Femur (tissue), 1 donor: Measurements from ENCODE around the gene PTCD2.
"Not testable (repeated sequence)": the region's sequence is repeated elsewhere in the genome, so short reads cannot be mapped to it uniquely, and the experiment has no call there.

Source experiments
- DNase-seq: peaks from one replicate; pipeline ENCODE4 v3.0.0-alpha.2; 2017

Gene PTCD2

DNA sequence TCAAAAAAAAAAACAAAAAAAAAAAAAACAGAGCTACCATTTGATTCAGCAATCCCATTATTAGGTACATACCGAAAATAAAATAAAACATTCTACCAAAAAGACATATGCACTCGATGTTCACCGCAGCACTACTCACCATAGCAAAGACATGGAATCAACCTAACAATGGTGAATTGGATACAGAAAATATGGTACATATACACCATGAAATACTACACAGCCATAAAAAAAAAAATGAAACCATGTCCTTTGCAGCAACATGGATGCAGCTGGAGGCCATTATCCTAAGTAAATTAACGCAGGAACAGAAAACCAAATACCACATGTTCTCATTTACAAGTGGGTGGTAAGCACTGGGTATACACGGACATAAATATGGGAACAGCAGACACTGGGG lies 21.5 kb upstream of the PTCD2 start:
- no peak for DNase-seq

DNA sequence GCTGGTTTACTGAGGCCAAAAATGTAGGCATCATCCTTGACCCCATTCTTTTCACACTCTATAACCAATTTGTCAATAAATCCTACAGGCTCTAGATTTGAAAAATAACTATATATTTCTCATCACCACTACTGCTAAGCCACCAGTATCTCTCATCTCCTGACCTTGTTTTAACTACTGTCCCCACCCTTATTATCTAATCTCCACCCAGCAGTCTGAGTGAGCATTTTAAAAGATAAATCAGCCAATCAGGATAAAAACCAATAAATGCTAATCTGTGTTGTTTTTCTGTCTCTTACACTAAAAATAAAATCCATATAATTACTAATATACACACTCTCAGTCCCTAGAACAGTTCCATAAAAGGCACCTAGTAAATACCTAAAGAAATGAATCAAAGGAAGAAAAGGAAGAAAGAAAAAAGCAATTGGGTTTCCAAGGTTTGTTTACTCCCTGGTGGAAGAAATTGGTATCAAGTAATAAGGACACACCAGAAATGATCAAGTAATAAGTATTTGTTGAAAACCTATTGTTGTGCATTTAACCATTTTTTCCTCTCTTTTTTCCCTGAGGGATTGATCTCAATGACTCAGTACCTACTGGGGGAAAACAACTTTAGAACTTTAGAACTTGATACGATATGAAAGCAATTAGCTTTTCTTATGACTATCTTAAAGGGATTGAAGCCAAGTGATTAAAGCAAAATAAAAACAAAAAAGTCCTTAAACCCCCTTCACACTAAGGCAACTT lies 19.4 kb upstream of the PTCD2 start:
- DNase-seq, result no peak

- no peak for DNase-seq
These were observed 18.6 kb upstream of the PTCD2 start for GRCh38 chr5:72301557-72301956.

GRCh38 chr5:72302171-72302570 lies 18.0 kb upstream of the PTCD2 start:
- no peak for DNase-seq

GRCh38 chr5:72305194-72306142 lies 14.7 kb upstream of the PTCD2 start:
- DNase-seq, result no peak

DNA sequence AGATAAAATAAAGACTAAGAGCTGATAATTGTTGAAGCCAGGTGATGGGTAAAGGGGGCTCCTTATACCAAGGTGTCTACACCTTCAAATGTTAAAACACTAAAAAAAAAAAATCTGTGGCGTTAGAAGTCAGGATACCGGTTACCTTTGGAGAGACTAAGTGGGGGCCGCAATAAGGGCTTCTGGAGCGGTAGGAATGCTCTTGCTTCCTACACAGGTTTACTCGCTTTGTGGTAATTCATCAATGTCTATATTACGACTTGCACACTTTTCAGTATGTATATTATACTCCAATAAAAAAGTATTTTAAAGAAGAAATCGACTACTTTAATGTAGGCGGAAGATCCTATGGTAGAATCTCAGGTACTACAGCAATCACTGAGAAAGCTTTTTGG lies 12.6 kb upstream of the PTCD2 start:
- DNase-seq, result no peak

DNA sequence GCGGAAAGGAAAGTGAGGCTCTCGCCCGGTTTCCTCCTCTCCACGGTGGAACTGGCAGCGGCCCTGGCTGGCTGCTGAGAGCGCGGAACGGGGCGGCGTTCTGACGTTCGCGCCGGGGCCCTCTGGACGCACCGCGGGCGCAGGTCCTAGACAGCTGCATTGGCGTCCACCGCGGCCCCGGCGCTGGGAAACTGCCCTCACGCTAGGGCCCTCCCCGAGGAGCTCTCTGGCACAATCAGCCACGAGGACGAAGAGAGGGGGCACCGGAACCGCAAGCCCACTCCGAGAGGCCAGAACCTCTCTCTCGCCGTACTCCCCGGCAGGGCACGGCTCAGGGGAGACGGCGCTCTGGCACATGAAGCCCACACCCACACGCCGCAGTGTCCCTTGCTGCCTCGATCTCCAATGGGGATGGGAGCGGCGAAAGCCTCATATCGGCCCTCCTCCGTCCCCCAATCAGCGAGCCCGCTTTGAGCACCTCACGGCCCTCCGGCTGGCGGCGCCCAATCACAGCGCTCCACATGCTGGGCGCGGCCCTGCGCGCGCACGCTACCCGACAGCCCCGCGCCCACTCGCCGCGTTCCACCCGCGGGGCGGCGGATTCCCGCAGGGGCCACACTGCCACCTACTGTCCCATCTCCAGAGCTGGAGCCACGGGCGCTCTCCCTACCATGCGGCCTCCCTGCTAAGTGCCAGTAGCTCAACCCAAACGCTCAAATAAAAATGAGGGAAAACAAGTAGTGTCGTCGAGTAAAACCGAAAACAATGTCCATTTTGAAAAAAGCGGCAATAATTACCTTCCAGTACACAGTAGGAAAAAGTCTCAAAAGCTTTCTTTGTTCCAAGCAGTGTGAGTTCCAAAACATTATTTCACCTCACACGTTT lies 12.0 kb upstream of the PTCD2 start:
- DNase-seq, result peak; percentile 98

- DNase-seq, result no peak
These were observed 11.4 kb upstream of the PTCD2 start for GRCh38 chr5:72308853-72309191.

GRCh38 chr5:72313141-72313540 lies 7.0 kb upstream of the PTCD2 start:
- no peak for DNase-seq

DNA sequence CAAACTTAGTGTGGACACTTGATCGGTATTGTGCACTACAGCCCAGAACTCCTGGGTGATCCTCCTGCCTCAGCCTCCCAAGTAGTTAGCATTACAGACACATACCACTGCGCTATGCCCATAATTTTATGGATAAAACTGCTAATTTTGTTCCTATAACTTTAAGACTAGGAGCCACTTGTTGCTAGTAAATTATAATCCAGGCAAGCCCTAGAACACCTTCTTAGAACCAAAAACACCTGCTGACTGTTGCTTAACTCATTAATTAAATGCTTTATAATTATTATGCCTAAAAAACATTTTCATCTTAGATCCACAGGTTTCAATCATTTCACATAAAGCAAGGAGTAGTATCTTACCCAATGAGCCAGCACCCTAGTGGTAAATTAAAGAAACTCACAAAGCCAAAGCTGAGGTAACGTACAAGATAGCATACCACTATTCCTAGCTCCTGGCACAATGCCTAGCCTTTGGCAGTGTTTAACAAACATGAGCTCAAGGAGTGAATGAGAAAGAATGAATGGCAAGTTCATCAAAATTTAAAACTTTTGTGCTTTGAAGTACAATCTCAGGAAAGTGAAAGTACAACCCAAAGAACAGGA lies 5.5 kb upstream of the PTCD2 start:
- no peak for DNase-seq

DNA sequence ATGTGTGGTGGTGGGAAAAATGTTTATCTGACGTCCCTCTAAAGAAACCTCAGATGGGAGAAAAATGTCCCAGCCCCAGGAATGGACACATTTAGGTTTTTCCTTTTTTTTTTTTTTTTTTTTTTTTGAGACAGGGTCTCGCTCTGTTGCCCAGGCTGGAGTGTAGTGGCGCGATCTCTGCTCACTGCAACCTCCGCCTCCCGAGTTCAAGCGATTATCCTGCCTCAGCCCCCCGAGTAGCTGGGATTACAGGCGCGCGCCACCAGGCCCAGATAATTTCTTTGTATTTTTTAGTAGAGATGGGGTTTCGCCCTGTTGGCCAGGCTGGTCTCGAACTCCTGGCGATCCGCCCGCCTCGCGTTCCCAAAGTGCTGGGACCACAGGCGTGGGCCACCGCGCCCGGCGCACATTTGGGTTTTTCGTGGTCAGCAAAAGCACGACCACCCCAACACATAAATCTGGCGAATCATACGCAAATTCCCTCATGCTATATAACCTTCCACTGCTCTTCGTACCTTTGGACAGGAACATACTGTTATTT lies 668 bp upstream of the PTCD2 start:
- not testable (repeated sequence) for DNase-seq

DNA sequence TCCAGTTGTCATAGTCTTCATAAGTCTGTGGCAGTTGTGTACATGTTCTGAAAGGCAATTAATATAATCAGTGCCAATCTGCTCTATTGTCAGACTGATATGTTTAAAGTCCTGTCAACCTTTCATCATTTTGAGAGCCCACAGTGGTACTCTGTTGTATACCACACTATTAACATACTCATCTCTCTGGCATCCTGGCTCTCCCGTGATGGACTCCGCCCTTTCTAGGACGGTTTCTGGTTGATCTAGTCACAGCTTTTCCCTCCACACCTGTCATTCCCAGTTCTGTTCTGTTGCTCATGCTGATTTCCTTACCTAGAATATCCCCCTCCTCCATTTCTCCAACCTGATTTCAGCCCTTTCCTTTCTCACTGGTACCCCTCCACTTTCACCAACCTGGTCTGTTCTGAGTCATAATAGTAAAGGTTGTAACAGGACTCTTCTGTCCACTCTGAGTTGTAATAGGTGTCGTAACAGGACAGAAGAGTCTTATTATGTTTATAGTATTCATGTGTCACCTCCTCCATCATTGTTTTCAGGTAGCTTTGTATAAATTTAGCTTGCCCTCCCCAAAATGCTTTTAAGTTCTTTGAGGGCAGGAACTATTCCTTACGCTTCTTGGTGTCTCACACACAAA lies 4.1 kb downstream of the PTCD2 start:
- DNase-seq, result no peak

DNA sequence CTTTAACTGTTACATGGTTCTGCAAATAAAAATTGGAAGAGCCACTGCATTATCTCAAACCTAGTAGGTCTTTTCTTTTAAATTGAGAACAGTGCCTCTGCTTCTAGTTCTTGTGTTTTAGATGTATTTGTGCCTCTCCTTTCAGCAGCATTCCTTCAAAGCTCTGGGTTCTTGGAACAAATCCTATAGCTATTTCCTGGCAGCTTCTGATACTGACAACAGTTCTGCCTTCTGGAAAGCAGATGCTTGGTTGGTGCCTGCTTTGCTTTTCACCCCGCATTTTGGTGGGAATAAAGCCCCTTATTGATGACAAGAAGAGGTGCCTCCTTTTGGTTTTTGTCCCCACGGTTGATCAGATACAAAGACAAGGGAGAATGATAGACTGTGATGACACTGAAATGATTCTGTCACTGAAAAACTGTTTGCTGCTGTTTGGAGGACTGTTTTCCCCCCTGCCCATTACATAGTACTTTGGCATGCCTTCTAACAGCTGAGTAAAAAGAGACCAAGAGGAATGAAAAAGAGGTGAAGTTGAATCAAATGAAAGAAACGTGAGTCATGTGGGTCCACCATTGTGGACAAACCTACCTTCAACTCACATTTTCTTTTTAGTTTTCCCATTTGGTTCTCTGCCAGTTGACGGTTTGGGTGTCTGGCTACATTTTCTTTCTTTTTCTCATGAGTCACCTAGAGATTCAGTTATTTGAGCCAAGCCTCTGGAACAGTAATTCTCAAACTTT lies 5.6 kb downstream of the PTCD2 start:
- DNase-seq, result no peak

- DNase-seq, result no peak
These were observed 6.1 kb downstream of the PTCD2 start for GRCh38 chr5:72326306-72326649.

DNA sequence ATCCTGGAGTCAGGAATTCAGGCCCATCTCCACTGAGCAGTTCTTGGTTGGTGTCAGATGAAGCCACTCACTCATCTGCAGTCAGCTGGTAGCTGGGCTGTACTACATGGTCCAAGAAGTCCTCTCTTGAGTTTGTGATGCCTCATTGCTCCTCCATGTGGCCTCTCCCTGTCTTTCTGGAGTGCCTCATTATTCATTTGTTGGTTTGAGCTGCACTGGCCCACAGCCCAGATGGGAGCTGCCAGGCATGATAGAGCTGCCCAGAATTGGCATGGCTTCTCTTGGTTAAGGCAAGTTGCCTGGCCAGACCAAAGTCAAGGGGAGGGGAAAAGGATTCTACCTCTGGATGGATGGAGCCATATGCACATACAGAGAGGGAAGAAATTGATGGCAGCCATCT lies 8.0 kb downstream of the PTCD2 start:
- DNase-seq, result no peak

DNA sequence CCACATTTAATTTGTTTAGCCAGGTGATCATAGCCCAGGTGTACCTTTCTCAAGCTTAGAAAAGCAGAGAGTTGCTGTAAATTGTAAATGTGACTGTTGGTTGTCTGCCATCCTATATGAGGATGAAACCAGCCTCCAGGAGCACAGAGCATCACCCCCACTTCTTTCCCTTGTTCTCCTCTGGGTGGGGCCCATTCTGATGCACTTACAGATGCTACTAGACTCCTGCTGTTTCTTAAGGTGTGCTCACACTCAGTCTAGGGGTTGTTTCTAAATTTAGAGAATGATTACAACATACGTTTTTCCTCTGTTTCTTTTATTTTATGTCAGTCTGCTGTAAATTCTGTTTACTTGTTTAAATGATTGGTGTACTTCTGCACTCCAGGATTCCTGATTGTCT lies 10.5 kb downstream of the PTCD2 start:
- DNase-seq, result no peak

GRCh38 chr5:72337159-72337558 lies 17.0 kb downstream of the PTCD2 start:
- DNase-seq, result no peak

DNA sequence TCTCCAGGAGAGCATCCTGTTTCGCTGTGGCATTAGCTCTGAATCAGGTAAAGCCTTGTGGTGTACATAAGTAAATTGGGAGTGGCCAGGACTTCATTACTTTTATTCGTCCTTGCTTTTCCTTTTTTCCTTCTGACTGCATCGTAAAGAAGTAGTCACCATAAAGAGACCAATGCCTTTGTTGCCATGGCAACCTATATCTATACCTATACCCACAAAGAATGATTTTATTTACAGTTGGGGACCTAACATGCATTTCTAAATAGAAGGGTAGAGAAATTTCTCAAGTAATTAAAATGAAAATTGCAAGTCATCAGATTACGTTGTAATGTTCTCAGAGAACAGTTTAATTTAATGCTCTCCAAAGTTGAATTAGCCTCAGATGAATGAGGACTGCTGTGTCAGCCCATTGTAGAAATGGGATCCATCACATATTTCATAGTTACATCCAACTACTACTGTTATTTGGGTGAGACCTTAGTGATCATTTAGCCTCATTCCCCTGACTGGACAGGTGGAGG lies 18.6 kb downstream of the PTCD2 start:
- DNase-seq, result no peak

- DNase-seq, result no peak
These were observed 26.2 kb downstream of the PTCD2 start for GRCh38 chr5:72346398-72346797.

- DNase-seq, result no peak
These were observed 27.7 kb downstream of the PTCD2 start for GRCh38 chr5:72347801-72348308.

GRCh38 chr5:72351376-72351775 lies 31.2 kb downstream of the PTCD2 start:
- DNase-seq, result no peak
